LNCAP (cell line): ENCODE data around the gene FSHR.

ENCODE experiments used
- CTCF ChIP-seq: fragments of 450-650 bp; IDR thresholded peaks from 2 replicates; pipeline ENCODE4 v1.5.1; 2017; ENCODE audit warnings: mild to moderate bottlenecking

The FSHR gene

GRCh38 chr2:49177194-49177593, 22.9 kb upstream of the FSHR start:
- no peak for TF ChIP-seq CTCF

- no peak for TF ChIP-seq CTCF
These were observed 21.5 kb upstream of the FSHR start for GRCh38 chr2:49175831-49176230.

GRCh38 chr2:49174750-49175149, 20.4 kb upstream of the FSHR start:
- TF ChIP-seq CTCF, result no peak

GRCh38 chr2:49167131-49167530, 12.8 kb upstream of the FSHR start:
- TF ChIP-seq CTCF, result no peak

- TF ChIP-seq CTCF, result no peak
These were observed 11.3 kb upstream of the FSHR start for GRCh38 chr2:49165662-49166061.

- TF ChIP-seq CTCF, result no peak
These were observed 10.4 kb upstream of the FSHR start for GRCh38 chr2:49164729-49165128.

GRCh38 chr2:49162151-49162550, 7.8 kb upstream of the FSHR start:
- no peak for TF ChIP-seq CTCF

GRCh38 chr2:49154891-49155290, 576 bp upstream of the FSHR start:
- TF ChIP-seq CTCF, result no peak
